ENCODE data around the gene EME2.
"Not testable (repeated sequence)": the region's sequence is repeated elsewhere in the genome, so short reads cannot be mapped to it uniquely, and the experiment has no call there.

EME2 gene

DNA sequence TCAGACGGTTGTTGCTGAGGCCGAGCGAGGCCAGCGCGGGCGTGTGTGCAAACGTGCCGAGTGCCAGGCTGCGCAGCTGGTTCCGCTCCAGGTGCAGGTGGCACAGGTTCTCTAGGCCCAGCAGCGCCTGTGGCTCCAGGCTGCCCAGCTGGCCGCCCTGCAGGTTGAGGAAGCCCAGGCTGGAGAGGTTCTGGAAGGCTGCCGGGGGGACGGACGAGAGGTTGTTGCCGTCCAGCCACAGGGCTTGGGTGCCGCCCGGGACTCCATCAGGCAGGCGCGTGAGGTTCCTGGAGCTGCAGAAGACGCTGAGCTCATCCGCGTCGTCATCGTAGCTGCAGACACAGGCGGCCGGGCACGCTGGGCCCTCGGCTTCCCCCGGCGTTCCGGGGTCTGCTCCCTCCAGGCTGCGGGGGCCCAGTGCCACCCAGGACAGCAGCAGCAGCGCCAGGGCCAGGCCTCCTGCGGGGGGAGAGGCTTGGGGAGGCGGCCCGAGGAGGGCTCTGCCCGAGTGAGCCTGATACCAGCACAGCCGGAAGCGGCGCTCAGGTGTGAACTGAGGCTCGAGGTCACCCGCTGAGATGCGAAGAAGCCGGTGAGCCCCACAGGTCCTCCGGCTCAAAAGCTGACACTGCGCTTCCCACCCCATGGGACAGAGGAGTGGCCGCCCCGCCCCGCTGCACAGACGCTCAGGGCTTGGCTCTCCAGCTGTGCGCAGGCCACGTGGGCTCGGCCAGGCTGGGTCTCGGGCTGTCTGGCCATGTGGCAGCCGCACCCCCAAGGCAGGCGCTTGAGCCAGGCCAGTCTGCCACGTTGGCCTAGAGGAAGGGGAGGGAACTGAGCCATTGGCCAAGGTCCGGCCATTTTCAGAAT, 19.6 kb downstream of the EME2 start:
- no peak for DNase-seq (ENCODE audit: low spot score)
- Mint-ChIP-seq H3K4me1 (ENCODE audit: low read depth) (no peaks in the 10 kb centered on the region), H3K27me3 (ENCODE audit: low read depth) (no peaks in the 10 kb centered on the region), H3K9me3 (peaks cover 1% of the 10 kb centered on the region), H3K27ac (no peak overlapping the region), H3K4me3 (no peak overlapping the region), H3K36me3 (ENCODE audit: low read depth) (peaks cover 4% of the 10 kb centered on the region)

DNA sequence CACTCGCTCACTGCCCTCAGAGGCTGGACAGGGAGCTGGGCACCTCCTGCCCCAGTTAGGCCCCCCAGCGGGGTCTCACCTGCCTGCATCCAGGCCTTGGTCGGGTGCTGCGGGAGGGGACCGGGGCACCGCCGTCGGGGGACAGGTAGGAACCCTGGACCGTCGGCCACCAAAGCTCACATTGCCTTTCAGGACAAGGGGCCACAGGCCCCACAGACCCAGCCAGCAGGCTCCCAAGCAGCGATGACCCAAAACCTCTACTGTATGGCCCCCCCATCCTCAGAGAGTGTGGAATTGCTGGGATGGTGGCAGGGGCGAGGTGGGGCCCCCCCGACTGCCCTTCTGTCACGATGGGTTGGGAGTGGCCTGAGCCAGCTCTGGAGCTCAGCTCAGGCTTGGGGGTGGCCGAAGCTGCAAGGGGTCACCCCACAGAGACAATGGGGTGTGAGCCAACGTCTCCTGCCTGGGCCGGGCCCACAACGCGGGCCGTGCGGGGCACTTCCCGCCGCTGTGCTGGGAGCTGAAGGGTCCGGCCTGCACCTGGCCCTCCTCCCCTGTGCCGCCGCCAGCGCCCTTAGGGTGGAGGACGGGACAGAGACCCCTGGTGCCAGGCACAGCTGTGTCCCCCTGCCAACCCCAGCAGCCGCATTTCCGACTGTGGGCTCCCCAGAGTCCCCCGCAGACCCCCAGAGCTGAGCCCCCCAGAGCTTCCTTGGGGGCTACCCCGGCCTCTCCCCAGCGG, 20.4 kb downstream of the EME2 start:
- no peaks in the 10 kb centered on the region for H3K4me1 Mint-ChIP-seq (ENCODE audit: low read depth)
- no peak for DNase-seq (ENCODE audit: low spot score)
- H3K27ac Mint-ChIP-seq = no peak overlapping the region
- peaks cover 3% of the 10 kb centered on the region for H3K9me3 Mint-ChIP-seq
- H3K4me3 Mint-ChIP-seq = no peak overlapping the region
- H3K36me3 Mint-ChIP-seq (ENCODE audit: low read depth) = peaks cover 6% of the 10 kb centered on the region
- H3K27me3 Mint-ChIP-seq (ENCODE audit: low read depth) = no peaks in the 10 kb centered on the region

DNA sequence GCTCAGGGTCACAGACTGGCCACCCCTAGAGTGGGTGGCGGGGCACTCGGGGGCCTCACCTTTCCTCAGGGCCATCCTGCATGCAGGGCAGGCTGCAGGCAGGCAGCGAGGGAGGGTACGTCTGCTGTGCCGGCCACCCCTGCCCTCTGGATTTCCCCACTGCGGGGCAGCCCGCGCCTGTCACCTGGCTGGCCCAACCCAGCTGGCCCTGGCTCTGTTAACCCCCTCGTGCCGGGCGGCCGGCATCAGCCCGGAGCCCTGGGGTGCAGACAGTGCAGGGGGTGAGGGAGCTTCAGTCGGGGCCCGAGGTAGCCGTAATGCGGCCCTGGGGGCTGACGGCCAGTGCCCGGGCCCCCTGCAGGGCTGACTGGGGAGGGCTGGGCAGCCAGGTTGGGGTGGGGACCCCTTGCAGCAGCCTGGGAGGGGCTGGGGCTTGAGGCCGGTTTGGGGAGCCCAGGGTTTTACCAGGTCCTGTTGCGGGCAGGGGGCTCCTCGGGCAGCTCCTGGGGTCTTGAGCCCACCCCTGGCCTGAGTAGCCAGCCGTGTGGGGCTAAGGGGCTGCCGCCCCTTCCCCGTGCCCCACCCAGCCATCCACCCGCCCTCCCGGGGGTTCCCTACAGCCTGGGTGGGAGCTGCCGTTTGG, 21.1 kb downstream of the EME2 start, which contains the start of gene IGFALS:
Gene IGFALS, minus strand, starts transcription at position 128 of the 643 bp plus-strand sequence. Its CDS starts 53 bp downstream, at position 75.
- H3K27me3 Mint-ChIP-seq (ENCODE audit: low read depth) = no peaks in the 10 kb centered on the region
- no peaks in the 10 kb centered on the region for H3K4me1 Mint-ChIP-seq (ENCODE audit: low read depth)
- peaks cover 3% of the 10 kb centered on the region for H3K9me3 Mint-ChIP-seq
- no peak within 1 kb of the TSS for H3K27ac Mint-ChIP-seq
- H3K36me3 Mint-ChIP-seq (ENCODE audit: low read depth) = peaks cover 6% of the 10 kb centered on the region
- H3K4me3 Mint-ChIP-seq = no peak within 1 kb of the TSS
- no peak for DNase-seq (ENCODE audit: low spot score)

DNA sequence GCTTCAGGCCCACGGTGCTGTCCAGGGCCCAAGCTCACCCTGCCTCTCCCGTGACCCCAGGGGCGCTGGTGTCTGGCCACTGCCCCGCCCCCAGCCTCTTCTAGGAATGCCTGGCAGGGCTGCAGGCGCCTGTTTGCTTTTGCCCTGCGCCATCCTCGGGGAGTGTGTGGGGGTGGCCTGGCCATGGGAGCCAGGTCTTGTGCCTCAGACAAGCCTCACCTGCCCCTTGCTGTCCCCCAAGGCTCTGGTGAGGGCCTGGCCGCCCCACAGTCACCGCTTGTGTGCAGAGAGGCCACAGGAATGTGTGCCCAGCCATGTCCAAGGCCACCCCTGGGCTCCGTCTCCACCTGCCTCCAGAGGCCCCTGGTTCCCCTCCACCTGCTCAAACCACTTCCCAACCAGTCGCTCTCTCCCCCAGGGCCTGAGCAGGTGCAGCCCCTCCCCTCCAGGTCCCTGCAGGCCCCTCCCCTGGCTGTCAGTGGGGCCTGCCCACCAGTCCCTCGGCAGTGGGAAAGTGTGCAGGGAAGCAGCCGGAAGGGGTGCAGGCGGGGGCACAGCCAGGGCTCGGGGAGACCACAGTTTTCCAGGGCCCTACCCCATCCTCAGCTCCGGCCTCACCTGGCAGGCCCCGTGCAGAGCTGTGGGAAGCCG, 21.7 kb downstream of the EME2 start:
- Mint-ChIP-seq H3K4me3 (no peak overlapping the region), H3K27ac (no peak overlapping the region), H3K36me3 (ENCODE audit: low read depth) (peaks cover 4% of the 10 kb centered on the region), H3K27me3 (ENCODE audit: low read depth) (no peaks in the 10 kb centered on the region), H3K4me1 (ENCODE audit: low read depth) (no peaks in the 10 kb centered on the region), H3K9me3 (peaks cover 10% of the 10 kb centered on the region)
- no peak for DNase-seq (ENCODE audit: low spot score)

DNA sequence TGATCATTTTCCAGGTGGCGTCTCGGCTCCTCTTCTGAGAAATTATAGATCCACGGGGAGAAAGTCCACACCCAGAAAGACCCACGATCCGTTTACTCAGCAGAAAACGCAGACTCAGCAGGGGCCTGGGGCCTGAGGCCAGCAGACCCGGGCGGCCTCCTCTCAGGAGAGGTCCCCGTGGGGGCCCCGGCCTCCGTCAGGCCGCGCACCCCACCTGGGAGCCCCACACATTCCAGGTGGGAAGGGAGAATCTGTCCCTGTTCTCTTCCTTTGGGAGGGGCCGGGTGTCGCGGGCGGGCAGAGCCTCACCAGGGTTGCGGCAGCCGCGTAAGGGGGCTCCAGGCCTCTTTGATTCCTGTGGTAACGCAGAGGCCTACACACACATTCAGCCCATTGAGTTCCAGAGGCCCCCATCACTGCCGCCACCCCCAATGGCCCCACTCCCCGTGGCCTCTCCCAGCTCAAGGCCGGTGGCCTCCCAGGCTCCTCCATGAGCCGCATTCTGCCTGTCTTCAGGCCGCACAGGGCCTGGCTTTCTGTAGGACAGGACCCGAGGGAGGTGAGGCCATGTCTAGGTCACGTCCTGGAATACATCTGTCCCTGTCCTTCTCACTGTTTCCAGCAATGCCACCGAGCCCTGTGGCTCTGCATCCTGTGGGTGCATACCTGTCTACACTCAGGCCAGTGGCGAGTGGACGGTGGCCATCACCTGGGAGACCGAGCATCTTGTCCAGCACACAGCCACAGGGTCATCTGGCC, 22.5 kb downstream of the EME2 start:
- Mint-ChIP-seq H3K4me1 (ENCODE audit: low read depth) (no peaks in the 10 kb centered on the region), H3K9me3 (peaks cover 13% of the 10 kb centered on the region), H3K36me3 (ENCODE audit: low read depth) (peaks cover 4% of the 10 kb centered on the region), H3K27me3 (ENCODE audit: low read depth) (no peaks in the 10 kb centered on the region), H3K27ac (no peak overlapping the region), H3K4me3 (no peak overlapping the region)
- no peak for DNase-seq (ENCODE audit: low spot score)

DNA sequence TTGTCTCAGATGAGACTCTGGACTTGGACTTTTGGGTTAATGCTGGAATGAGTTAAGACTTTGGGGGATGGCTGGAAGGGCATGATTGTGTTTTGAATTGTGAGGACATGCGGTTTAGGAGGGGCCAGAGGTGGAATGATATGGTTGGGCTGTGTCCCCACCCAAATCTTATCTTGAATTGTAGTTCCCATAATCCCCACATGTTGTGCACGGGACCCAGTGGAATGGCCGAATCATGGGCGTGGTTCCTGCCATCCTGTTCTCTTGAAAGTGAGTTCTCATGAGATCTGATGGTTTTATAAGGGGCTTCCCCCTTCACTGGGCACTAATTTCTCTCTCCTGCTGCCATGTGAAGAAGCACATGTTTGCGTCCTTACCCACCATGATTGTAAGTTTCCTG, 26.7 kb downstream of the EME2 start:
- not testable (repeated sequence) for H3K4me3 Mint-ChIP-seq; DNase-seq (ENCODE audit: low spot score); H3K27me3 Mint-ChIP-seq (ENCODE audit: low read depth); H3K4me1 Mint-ChIP-seq (ENCODE audit: low read depth); H3K27ac Mint-ChIP-seq; H3K36me3 Mint-ChIP-seq (ENCODE audit: low read depth)
- peaks cover 13% of the 10 kb centered on the region for H3K9me3 Mint-ChIP-seq

DNA sequence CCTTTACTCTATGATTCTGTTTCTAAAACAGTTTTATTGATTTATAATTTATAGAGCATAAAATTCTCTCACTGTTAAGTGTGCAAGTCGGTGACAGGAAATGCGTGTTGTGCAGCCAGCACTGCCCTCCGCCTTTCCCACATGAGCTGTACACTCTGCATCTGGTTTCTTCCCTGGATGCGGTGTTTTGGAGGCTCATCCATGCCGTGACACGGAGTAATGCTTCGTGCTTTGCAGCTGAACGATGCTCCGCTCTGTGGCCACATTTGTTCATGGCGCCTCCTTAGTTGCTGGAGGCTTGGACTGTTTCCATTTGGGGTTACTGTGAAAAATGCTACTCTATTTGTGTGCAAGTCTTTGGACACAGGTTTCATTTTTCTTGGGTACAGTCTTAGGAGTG, 28.1 kb downstream of the EME2 start:
- Mint-ChIP-seq H3K4me3 (no peak overlapping the region), H3K36me3 (ENCODE audit: low read depth) (peaks cover 2% of the 10 kb centered on the region), H3K4me1 (ENCODE audit: low read depth) (no peaks in the 10 kb centered on the region), H3K27ac (no peak overlapping the region), H3K27me3 (ENCODE audit: low read depth) (no peaks in the 10 kb centered on the region), H3K9me3 (peaks cover 13% of the 10 kb centered on the region)
- no peak for DNase-seq (ENCODE audit: low spot score)

DNA sequence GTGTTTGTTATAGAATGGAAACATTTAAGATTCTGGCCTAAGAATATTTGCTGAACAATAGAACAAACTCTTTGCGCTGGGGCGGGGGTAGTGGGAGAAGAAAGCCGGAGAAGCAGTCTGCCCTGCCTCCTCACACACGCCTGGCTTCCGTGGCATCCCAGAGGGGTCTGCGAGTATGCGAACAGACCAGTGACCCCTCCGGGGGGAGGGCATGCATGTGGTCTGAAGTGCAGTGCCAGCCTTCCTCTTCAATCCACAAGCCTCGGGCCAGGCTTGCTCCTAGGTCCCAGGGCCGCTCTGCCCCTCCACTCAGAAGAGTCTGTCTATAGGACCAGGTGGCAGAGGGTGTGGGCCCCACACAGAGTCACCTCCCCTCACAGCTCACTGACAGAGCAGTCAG, 35.0 kb downstream of the EME2 start:
- Mint-ChIP-seq H3K27ac (no peak overlapping the region), H3K4me1 (ENCODE audit: low read depth) (peaks cover 2% of the 10 kb centered on the region), H3K36me3 (ENCODE audit: low read depth) (peaks cover 15% of the 10 kb centered on the region), H3K9me3 (no peaks in the 10 kb centered on the region), H3K27me3 (ENCODE audit: low read depth) (no peaks in the 10 kb centered on the region), H3K4me3 (no peak overlapping the region)
- DNase-seq (ENCODE audit: low spot score) = no peak

DNA sequence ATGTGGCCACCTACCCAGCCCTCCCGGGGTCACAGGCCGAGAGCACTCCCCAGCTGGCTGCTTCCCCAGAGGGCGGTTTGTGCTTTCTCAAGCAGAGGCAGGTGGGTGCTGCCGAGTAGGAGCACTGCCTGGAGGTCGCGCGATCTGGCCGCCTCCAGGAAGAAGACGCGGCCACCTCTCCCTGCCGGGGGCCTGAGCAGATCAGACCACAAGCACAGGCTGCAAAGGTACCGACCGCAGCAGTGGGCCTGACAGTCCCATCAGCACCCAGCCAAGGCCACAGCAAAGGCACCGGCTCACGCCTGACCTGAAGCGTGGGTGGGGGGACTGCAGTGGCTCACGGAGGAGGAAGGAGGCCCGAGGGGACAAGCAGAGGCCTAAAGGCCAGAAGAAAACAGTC, 36.1 kb downstream of the EME2 start:
- Mint-ChIP-seq H3K9me3 (no peaks in the 10 kb centered on the region), H3K4me1 (ENCODE audit: low read depth) (peaks cover 6% of the 10 kb centered on the region), H3K4me3 (no peak overlapping the region), H3K27ac (no peak overlapping the region), H3K36me3 (ENCODE audit: low read depth) (peaks cover 21% of the 10 kb centered on the region), H3K27me3 (ENCODE audit: low read depth) (no peaks in the 10 kb centered on the region)
- DNase-seq (ENCODE audit: low spot score) = no peak

DNA sequence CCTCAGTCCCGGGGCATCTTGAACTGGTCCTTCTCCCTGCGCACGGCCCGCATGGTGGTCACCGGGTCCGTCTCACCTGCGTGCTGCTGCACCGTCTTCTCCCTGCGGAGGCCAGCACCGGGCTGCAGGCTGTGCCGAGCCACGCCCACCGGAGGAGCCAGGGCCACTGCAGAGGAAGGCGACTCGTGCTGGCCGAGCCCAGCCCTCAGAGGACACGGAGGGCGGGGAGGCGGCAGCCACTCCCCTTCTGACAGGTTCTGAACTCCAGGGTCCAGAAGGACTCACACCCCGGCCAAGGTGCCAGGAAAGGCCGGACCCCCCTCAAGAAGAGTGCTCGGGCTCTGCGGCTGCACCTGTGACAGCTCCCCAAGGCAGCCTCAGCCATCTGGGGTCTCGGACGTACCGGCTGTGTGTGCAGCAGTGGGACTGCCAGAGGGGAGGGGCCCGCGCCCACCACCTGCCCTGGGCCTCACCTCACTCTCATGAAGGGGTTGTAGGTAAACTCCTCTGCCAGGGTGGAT, 36.7 kb downstream of the EME2 start:
- H3K9me3 Mint-ChIP-seq = no peaks in the 10 kb centered on the region
- peaks cover 21% of the 10 kb centered on the region for H3K36me3 Mint-ChIP-seq (ENCODE audit: low read depth)
- peaks cover 6% of the 10 kb centered on the region for H3K4me1 Mint-ChIP-seq (ENCODE audit: low read depth)
- H3K27me3 Mint-ChIP-seq (ENCODE audit: low read depth) = no peaks in the 10 kb centered on the region
- H3K4me3 Mint-ChIP-seq = no peak overlapping the region
- H3K27ac Mint-ChIP-seq = no peak overlapping the region
- DNase-seq (ENCODE audit: low spot score) = no peak

DNA sequence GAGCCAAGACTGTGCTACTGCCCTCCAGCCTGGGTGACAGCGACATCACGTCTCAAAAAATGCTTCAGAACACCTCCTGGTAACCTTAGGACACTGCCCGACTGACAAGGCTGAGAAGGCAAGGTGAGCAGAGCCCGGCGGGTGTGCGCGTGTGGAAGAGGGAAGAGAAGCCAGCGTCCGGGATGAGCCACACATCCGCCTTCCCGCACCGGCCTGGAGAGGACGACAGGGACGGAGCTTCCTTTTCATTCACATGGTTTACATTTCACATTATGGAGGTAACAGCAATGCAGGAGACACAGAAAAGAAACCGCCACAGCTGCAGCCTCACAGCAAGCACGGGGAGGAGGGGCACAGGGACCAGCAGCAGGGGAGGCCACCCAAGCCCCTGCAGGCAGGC, 37.5 kb downstream of the EME2 start:
- no peak for DNase-seq (ENCODE audit: low spot score)
- H3K4me3 Mint-ChIP-seq = no peak overlapping the region
- H3K27me3 Mint-ChIP-seq (ENCODE audit: low read depth) = no peaks in the 10 kb centered on the region
- peaks cover 21% of the 10 kb centered on the region for H3K36me3 Mint-ChIP-seq (ENCODE audit: low read depth)
- H3K27ac Mint-ChIP-seq = no peak overlapping the region
- peaks cover 6% of the 10 kb centered on the region for H3K4me1 Mint-ChIP-seq (ENCODE audit: low read depth)
- no peaks in the 10 kb centered on the region for H3K9me3 Mint-ChIP-seq

DNA sequence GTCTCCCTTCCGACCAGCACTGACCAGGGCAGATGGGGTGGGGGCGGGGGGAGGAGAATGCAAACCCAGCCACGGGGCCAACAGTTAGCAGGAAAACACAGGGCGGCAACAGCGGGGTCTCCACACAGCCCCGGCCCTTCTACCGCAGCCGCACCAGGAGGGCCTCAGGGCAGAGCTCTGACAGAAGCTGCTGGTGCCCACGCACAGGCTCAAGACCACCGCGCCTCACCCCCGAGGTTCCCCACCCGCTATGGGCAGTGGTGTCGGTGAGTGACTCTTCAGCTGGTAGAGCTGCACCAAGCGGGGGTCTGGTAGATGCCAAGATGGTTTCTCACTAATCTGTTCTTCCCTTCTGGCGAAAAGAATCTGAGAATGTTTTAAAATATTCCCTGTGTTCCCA, 37.9 kb downstream of the EME2 start:
- DNase-seq (ENCODE audit: low spot score) = no peak

DNA sequence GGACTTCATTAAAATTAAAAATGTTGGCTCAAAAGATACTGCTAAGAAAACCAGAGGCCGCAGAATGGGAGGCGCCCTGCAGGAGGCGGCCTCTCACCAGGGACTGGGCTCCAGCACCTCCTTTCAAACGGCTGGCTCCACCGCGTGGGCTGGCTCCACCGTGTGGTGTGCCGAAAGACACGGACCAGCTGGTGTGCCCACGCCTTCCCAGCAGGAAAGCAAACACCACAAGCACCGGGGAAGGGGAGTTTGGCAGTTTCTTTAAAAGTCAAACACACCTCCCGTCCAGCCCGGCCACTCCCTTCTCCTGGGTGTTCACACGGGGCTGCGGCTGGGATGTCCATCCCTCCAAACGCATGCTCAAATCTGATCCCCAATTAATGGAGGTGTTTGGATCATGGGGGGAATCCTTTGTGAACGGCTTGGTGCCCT, 40.1 kb downstream of the EME2 start:
- Mint-ChIP-seq H3K27me3 (ENCODE audit: low read depth) (no peaks in the 10 kb centered on the region), H3K27ac (no peak overlapping the region)

More for the DNA sequence above, 37.9 kb downstream of the EME2 start:
- H3K36me3 Mint-ChIP-seq (ENCODE audit: low read depth) = peaks cover 24% of the 10 kb centered on the region
- peaks cover 6% of the 10 kb centered on the region for H3K4me1 Mint-ChIP-seq (ENCODE audit: low read depth)
- no peaks in the 10 kb centered on the region for H3K27me3 Mint-ChIP-seq (ENCODE audit: low read depth)
- no peak overlapping the region for H3K4me3 Mint-ChIP-seq
- no peaks in the 10 kb centered on the region for H3K9me3 Mint-ChIP-seq
- H3K27ac Mint-ChIP-seq = no peak overlapping the region

More for the DNA sequence above, 40.1 kb downstream of the EME2 start:
- peaks cover 6% of the 10 kb centered on the region for H3K4me1 Mint-ChIP-seq (ENCODE audit: low read depth)
- no peak overlapping the region for H3K4me3 Mint-ChIP-seq
- DNase-seq (ENCODE audit: low spot score) = peak; percentile 53
- H3K9me3 Mint-ChIP-seq = no peaks in the 10 kb centered on the region
- H3K36me3 Mint-ChIP-seq (ENCODE audit: low read depth) = peaks cover 13% of the 10 kb centered on the region

Measured in T-helper 2 cell treated with Interferon-gamma antibody and Interleukin-4, amounts not matched to agents 5 μg/mL and 100 μg/mL, for 36 hours (primary cell).